Osteocyte (in vitro differentiated cells): ENCODE results near the gene SMYD3. TPM values are rescaled to one million over a fixed set of nuclear protein-coding genes. Genes with fewer than 3 reads are reported as not detected.

ENCODE experiments used
- DNase-seq: peaks from one replicate; pipeline ENCODE4 v3.0.0; 2021; ENCODE audit warnings: mixed read lengths; ENCODE audit not compliant: unreplicated experiment; ENCODE audit errors: extremely low spot score
- H3K27ac Mint-ChIP-seq: one replicate; pipeline ENCODE4 v1.8.0; 2021; ENCODE audit warnings: mild to moderate bottlenecking, mixed read lengths; ENCODE audit not compliant: unreplicated experiment
- H3K27me3 Mint-ChIP-seq: one replicate; pipeline ENCODE4 v1.8.0; 2021; ENCODE audit warnings: mixed read lengths; ENCODE audit not compliant: unreplicated experiment
- H3K36me3 Mint-ChIP-seq: one replicate; pipeline ENCODE4 v1.8.0; 2021; ENCODE audit warnings: mixed read lengths; ENCODE audit not compliant: unreplicated experiment
- H3K4me1 Mint-ChIP-seq: one replicate; pipeline ENCODE4 v1.8.0; 2021; ENCODE audit warnings: mixed read lengths; ENCODE audit not compliant: unreplicated experiment
- H3K4me3 Mint-ChIP-seq: one replicate; pipeline ENCODE4 v1.8.0; 2021; ENCODE audit warnings: mild to moderate bottlenecking, moderate library complexity, mixed read lengths; ENCODE audit not compliant: unreplicated experiment
- H3K9me3 Mint-ChIP-seq: one replicate; pipeline ENCODE4 v1.8.0; 2021; ENCODE audit warnings: mixed read lengths; ENCODE audit not compliant: unreplicated experiment
- CTCF ChIP-seq: fragments of 200-600 bp; sonication (generic); IDR thresholded peaks from 2 replicates; pipeline ENCODE4 v1.5.0; 2021; ENCODE audit warnings: antibody characterized with exemption, mild to moderate bottlenecking, moderate library complexity
- total RNA-seq: library from RNA; stranded (reverse); gene quantifications from 2 replicates; pipeline ENCODE4 v1.2.1, GENCODE V29; 2021

The SMYD3 gene
- total RNA-seq, 1 donor from 2014 or later, result 22.3 TPM

GRCh38 chr1:245965398-245965797 is 541.7 kb downstream of the SMYD3 start:
- H3K36me3 Mint-ChIP-seq, result no peaks in the 10 kb centered on the region
- H3K4me3 Mint-ChIP-seq, result no peak overlapping the region
- H3K27me3 Mint-ChIP-seq, result no peaks in the 10 kb centered on the region
- H3K4me1 Mint-ChIP-seq, result peaks cover 40% of the 10 kb centered on the region
- no peak for TF ChIP-seq CTCF
- no peak overlapping the region for H3K27ac Mint-ChIP-seq
- H3K9me3 Mint-ChIP-seq, result no peaks in the 10 kb centered on the region
- no peak for DNase-seq

DNA sequence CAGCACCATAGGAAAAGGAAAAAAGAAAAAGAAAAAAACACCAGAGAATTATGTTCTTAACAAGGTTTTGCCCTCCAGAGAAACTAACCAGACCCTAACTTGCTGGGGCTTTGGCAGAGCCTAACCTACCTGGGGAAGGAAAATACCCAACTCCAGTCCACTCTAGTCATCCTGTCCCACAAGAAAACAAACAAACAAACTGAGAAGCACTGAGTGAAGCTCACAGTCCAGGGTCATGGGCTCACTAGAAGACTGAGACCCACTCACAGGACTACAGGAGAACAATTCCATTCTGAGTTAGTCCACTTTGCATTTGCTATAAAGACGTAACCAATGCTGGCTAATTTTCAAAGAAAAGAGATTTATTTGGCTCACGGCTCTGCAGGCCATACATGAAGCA is 543.4 kb downstream of the SMYD3 start:
- DNase-seq, result no peak
- H3K27me3 Mint-ChIP-seq, result no peaks in the 10 kb centered on the region
- no peak overlapping the region for H3K4me3 Mint-ChIP-seq
- H3K4me1 Mint-ChIP-seq, result peaks cover 30% of the 10 kb centered on the region
- H3K9me3 Mint-ChIP-seq, result no peaks in the 10 kb centered on the region
- no peak for TF ChIP-seq CTCF
- no peaks in the 10 kb centered on the region for H3K36me3 Mint-ChIP-seq
- H3K27ac Mint-ChIP-seq, result peak overlapping the region; percentile 20

DNA sequence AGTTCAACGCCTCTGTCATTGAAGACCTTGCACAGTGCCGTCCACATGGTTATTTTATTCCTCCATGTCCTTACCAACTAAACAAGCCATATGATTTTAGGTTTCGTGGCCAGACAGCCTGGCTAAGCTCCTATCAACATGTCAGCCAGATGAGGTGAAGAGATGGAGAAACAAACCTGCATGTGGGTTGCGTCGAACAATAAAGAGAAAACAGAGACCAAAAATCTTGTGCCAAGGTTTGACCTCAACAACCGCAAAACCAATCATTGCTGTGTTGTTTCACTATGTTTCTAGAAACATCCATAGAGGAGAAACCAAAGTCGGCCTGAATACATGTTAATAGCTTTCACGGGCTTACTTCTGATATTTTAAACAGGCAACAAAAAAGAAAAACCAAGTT is 544.6 kb downstream of the SMYD3 start:
- H3K36me3 Mint-ChIP-seq, result no peaks in the 10 kb centered on the region
- DNase-seq, result no peak
- H3K9me3 Mint-ChIP-seq, result no peaks in the 10 kb centered on the region
- peaks cover 30% of the 10 kb centered on the region for H3K4me1 Mint-ChIP-seq
- H3K27ac Mint-ChIP-seq, result peak overlapping the region; percentile 20
- H3K27me3 Mint-ChIP-seq, result no peaks in the 10 kb centered on the region
- TF ChIP-seq CTCF, result no peak
- H3K4me3 Mint-ChIP-seq, result no peak overlapping the region

- H3K4me1 Mint-ChIP-seq, result peaks cover 30% of the 10 kb centered on the region
- peak overlapping the region; percentile 28 for H3K27ac Mint-ChIP-seq
- H3K36me3 Mint-ChIP-seq, result no peaks in the 10 kb centered on the region
- no peak for TF ChIP-seq CTCF
- H3K9me3 Mint-ChIP-seq, result no peaks in the 10 kb centered on the region
- H3K27me3 Mint-ChIP-seq, result no peaks in the 10 kb centered on the region
- no peak overlapping the region for H3K4me3 Mint-ChIP-seq
- no peak for DNase-seq
Observed at GRCh38 chr1:245961137-245961540, 545.9 kb downstream of the SMYD3 start.

DNA sequence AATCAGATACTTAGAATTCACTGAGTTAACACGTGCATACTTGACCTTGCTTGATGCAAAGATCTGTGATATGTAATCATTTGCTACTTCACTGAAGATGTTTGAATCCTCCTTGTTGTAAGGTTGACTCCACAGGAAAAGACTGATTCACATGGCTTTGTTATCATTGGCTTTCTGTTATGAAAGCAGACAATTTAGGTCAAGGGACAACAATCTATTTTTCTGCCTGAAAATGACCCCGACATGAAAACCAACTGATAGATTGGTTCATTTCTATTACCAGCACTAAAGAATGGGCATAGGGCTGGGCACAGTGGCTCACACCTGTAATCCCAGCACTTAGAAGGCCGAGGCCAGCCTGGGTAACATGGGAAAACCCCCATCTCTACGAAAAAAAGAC is 546.9 kb downstream of the SMYD3 start:
- Mint-ChIP-seq H3K36me3 (no peaks in the 10 kb centered on the region), H3K4me3 (no peak overlapping the region), H3K27ac (no peak overlapping the region), H3K9me3 (no peaks in the 10 kb centered on the region), H3K27me3 (no peaks in the 10 kb centered on the region), H3K4me1 (peaks cover 32% of the 10 kb centered on the region)
- no peak for TF ChIP-seq CTCF
- no peak for DNase-seq
